ENCODE data around the gene MAGI1.

GRCh38 chr3:65938676-65939075 lies 100.0 kb downstream of the MAGI1 start:
- TF ChIP-seq CBX3 (IDR thresholded peaks at IDR 0.05; ENCODE audit: low read depth) = no peak
- TF ChIP-seq POLR2AphosphoS5 (IDR thresholded peaks at IDR 0.05; ENCODE audit: low read depth, low read length) = no peak
